HG03378 (cell line): ENCODE measurements around the gene TSHR.
"Not testable (repeated sequence)": the region's sequence is repeated elsewhere in the genome, so short reads cannot be mapped to it uniquely, and the experiment has no call there.

Experiments used
- ATAC-seq: cut with Tn5 transposase; IDR thresholded peaks from one replicate; pipeline ENCODE4 v1.9.1; 2021; ENCODE audit warnings: mild to moderate bottlenecking, moderate library complexity; ENCODE audit not compliant: unreplicated experiment

Gene TSHR

GRCh38 chr14:80948291-80948690 lies 7.1 kb upstream of the TSHR start:
- no peak for ATAC-seq

GRCh38 chr14:80951491-80951890 lies 3.9 kb upstream of the TSHR start:
- ATAC-seq = no peak

- ATAC-seq = not testable (repeated sequence)
Observed at GRCh38 chr14:80953211-80953610, 2.2 kb upstream of the TSHR start.

GRCh38 chr14:80954687-80955299 lies 628 bp upstream of the TSHR start:
- ATAC-seq = no peak

- ATAC-seq = no peak
Observed at GRCh38 chr14:80956102-80956501, 681 bp downstream of the TSHR start.

- no peak for ATAC-seq
Observed at GRCh38 chr14:80956922-80957321, 1.5 kb downstream of the TSHR start.

GRCh38 chr14:80957613-80958012 lies 2.2 kb downstream of the TSHR start:
- ATAC-seq = no peak

- no peak for ATAC-seq
Observed at GRCh38 chr14:80958226-80958625, 2.8 kb downstream of the TSHR start.

- ATAC-seq = no peak
Observed at GRCh38 chr14:80958939-80959338, 3.5 kb downstream of the TSHR start.

- ATAC-seq = peak; percentile 98
Observed at GRCh38 chr14:80959496-80959895, 4.1 kb downstream of the TSHR start.

- no peak for ATAC-seq
Observed at GRCh38 chr14:80965037-80965436, 9.6 kb downstream of the TSHR start.

- no peak for ATAC-seq
Observed at GRCh38 chr14:80973931-80974641, 18.7 kb downstream of the TSHR start.

GRCh38 chr14:80974679-80975078 lies 19.3 kb downstream of the TSHR start:
- no peak for ATAC-seq

GRCh38 chr14:80977221-80977620 lies 21.8 kb downstream of the TSHR start:
- ATAC-seq = peak; percentile 64

- ATAC-seq = no peak
Observed at GRCh38 chr14:80978403-80978802, 23.0 kb downstream of the TSHR start.

- no peak for ATAC-seq
Observed at GRCh38 chr14:80979951-80980350, 24.5 kb downstream of the TSHR start.

- no peak for ATAC-seq
Observed at GRCh38 chr14:80981156-80981555, 25.7 kb downstream of the TSHR start.

- no peak for ATAC-seq
Observed at GRCh38 chr14:80981673-80982072, 26.3 kb downstream of the TSHR start.

GRCh38 chr14:80982711-80983110 lies 27.3 kb downstream of the TSHR start:
- no peak for ATAC-seq

- peak; percentile 81 for ATAC-seq
Observed at GRCh38 chr14:80987235-80988032, 32.0 kb downstream of the TSHR start.

GRCh38 chr14:80988192-80988591 lies 32.8 kb downstream of the TSHR start:
- no peak for ATAC-seq
